GM12892 (cell line): ENCODE data around the gene CSNK1A1L.

Experiments
- POLR2A ChIP-seq: IDR thresholded peaks from 2 replicates; pipeline ENCODE4 v1.6.1; 2011; ENCODE audit warnings: low read depth, low read length, control low read depth
- POLR2AphosphoS5 ChIP-seq: IDR thresholded peaks from 2 replicates; pipeline ENCODE4 v1.6.1; 2011; ENCODE audit warnings: low read depth, low read length, control low read depth
- TAF1 ChIP-seq: IDR thresholded peaks from 2 replicates; pipeline ENCODE4 v1.6.1; 2011; ENCODE audit warnings: low read depth, mild to moderate bottlenecking, control low read depth, low read length, borderline replicate concordance

GRCh38 chr13:37059848-37060192, 45.6 kb downstream of the CSNK1A1L start:
- TF ChIP-seq POLR2AphosphoS5, result no peak
- TF ChIP-seq POLR2A, result no peak
- TF ChIP-seq TAF1, result no peak
